Caco-2 (cell line): ENCODE data around the gene ZDHHC12. TPM values are rescaled to one million over a fixed set of nuclear protein-coding genes. Genes with fewer than 3 reads are reported as not detected.

Source experiments
- BruUV-seq: library from RNA; stranded (reverse); fragments of 400-500 nt; replicated peaks from 2 replicates; lab custom pipeline; 2021; lab: Mats Ljungman, UMichigan
- CTCF ChIA-PET: fragments of 300-600 bp; sonication (Branson Sonifier 250); formaldehyde crosslinking; loops from one replicate; lab custom pipeline; 2022; ENCODE audit warnings: antibody characterized with exemption; lab: Charles Lee
- POLR2A ChIA-PET: fragments of 300-600 bp; sonication (Branson Sonifier 250); formaldehyde crosslinking; loops from one replicate; lab custom pipeline; 2022; ENCODE audit warnings: antibody characterized with exemption; lab: Charles Lee
- DNase-seq, 2 experiments: peaks; one replicate each; pipeline versions ENCODE4 v3.0.0 to v3.0.0-alpha.2; 2020 to 2022
- H3K27me3 ChIP-seq: replicated peaks from 2 replicates; pipeline ENCODE4 v1.6.0; 2011; ENCODE audit warnings: low read length; ENCODE audit not compliant: control insufficient read depth, insufficient read depth
- H3K36me3 ChIP-seq: 2 replicates; pipeline ENCODE4 v1.5.1; 2011; ENCODE audit warnings: low read length; ENCODE audit not compliant: control insufficient read depth, insufficient read depth
- H3K4me1 ChIP-seq: fragments of 250-450 bp; sonication (Bioruptor Pico); 2 replicates; pipeline ENCODE4 v1.5.1; 2020; ENCODE audit warnings: mild to moderate bottlenecking
- H3K4me3 ChIP-seq: 2 replicates; pipeline ENCODE4 v1.5.1; 2011; ENCODE audit warnings: low read depth, mild to moderate bottlenecking, control low read depth, low read length
- H3K9me3 ChIP-seq: fragments of 250-450 bp; sonication (Bioruptor Pico); 2 replicates; pipeline ENCODE4 v1.5.1; 2020; ENCODE audit warnings: mild to moderate bottlenecking, moderate library complexity
- H3K27ac Mint-ChIP-seq: one replicate; pipeline ENCODE4 v1.8.0; 2022; ENCODE audit warnings: mixed read lengths; ENCODE audit not compliant: unreplicated experiment
- H3K27me3 Mint-ChIP-seq: one replicate; pipeline ENCODE4 v1.8.0; 2022; ENCODE audit warnings: mixed read lengths; ENCODE audit not compliant: insufficient read depth, unreplicated experiment
- H3K36me3 Mint-ChIP-seq: one replicate; pipeline ENCODE4 v1.8.0; 2022; ENCODE audit warnings: mild to moderate bottlenecking, mixed read lengths; ENCODE audit not compliant: insufficient read depth, unreplicated experiment
- H3K4me1 Mint-ChIP-seq: one replicate; pipeline ENCODE4 v1.8.0; 2022; ENCODE audit warnings: low read depth, mixed read lengths; ENCODE audit not compliant: unreplicated experiment
- H3K4me3 Mint-ChIP-seq: one replicate; pipeline ENCODE4 v1.8.0; 2022; ENCODE audit warnings: mild to moderate bottlenecking, moderate library complexity, mixed read lengths; ENCODE audit not compliant: unreplicated experiment
- H3K9me3 Mint-ChIP-seq: one replicate; pipeline ENCODE4 v1.8.0; 2022; ENCODE audit warnings: mixed read lengths; ENCODE audit not compliant: unreplicated experiment
- intact Hi-C: fragments of 100-400 bp; cut with micrococcal nuclease; formaldehyde crosslinking; loops from one replicate; pipeline ENCODE4 v1.10.0; 2022; ENCODE audit not compliant: unreplicated experiment
- total RNA-seq: library from RNA; stranded (reverse); gene quantifications from 2 replicates; pipeline ENCODE4 v1.2.3, GENCODE V29; 2022
- TF ChIP-seq, protein P1 (sequence below), 2 experiments: fragments of 200-600 bp in 1 of 2; IDR thresholded peaks; 1 replicate in 1 of 2; 2 replicates in 1 of 2; pipeline versions ENCODE4 v1.5.1 to v1.8.0; 2011 to 2022; ENCODE audit warnings: antibody characterized with exemption in 1 of 2, control low read depth in 1 of 2, inconsistent platforms in 1 of 2, low read depth in 1 of 2, low read length in 1 of 2, mild to moderate bottlenecking in 1 of 2, moderate library complexity in 1 of 2; ENCODE audit not compliant: insufficient read depth in 1 of 2, severe bottlenecking in 1 of 2, unreplicated experiment in 1 of 2

The ZDHHC12 gene
- total RNA-seq, 1 experiment from 2014 or later = 73.7 TPM

DNA sequence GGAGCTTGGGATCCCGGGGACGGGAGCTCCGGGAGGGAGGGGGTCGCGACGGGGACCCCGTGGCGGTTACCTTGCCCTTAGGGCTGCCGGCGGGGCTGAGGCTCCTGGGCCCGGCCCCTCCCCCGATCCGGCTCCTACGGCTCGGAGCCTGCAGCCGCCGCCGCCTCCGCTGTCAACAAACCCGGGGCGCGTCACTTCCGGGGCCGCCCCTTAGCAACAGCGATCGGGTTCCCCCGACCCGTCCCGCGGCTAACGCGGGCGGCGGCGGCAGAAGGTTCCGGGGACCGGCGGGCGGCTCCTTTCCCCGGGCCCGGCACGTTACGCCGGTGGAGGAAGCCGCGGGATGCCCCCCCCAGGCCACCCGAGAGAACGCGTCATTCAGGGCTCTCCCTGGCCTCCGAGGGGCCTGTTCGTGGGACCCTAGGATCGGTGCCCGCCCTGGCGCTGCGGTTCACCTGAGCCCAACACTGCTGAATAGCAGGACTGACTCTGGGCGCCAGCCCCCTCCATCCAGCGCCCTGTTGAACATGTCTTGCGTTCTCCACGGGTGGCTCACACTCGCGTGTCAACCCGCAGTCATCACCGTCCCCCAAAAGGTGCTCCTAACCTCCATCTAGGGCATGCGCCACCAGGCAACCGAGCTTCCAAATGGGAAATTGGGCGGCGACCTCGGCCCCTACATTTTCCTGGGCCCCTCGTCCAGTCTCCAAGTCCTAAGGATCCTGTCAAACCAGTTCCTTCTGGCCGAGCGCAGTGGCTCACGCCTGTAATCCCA lies 48.0 kb upstream of the ZDHHC12 start, which contains the start of gene ZER1:
Gene ZER1 (minus strand): TSS at position 183 of the 775 bp plus-strand sequence. CDS start 16,362 bp downstream, outside the sequence.
- TF ChIP-seq, protein P1, sequence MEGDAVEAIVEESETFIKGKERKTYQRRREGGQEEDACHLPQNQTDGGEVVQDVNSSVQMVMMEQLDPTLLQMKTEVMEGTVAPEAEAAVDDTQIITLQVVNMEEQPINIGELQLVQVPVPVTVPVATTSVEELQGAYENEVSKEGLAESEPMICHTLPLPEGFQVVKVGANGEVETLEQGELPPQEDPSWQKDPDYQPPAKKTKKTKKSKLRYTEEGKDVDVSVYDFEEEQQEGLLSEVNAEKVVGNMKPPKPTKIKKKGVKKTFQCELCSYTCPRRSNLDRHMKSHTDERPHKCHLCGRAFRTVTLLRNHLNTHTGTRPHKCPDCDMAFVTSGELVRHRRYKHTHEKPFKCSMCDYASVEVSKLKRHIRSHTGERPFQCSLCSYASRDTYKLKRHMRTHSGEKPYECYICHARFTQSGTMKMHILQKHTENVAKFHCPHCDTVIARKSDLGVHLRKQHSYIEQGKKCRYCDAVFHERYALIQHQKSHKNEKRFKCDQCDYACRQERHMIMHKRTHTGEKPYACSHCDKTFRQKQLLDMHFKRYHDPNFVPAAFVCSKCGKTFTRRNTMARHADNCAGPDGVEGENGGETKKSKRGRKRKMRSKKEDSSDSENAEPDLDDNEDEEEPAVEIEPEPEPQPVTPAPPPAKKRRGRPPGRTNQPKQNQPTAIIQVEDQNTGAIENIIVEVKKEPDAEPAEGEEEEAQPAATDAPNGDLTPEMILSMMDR (IDR thresholded peaks at IDR 0.05; ENCODE audit: insufficient read depth in 1 of 2, low read depth in 1 of 2, low read length in 1 of 2, severe bottlenecking in 1 of 2, unreplicated experiment in 1 of 2) = no peak
- CTCF ChIA-PET = interaction anchor here (0.5 to 1.2 kb wide), 3 partner anchors 39 to 53 kb away, joined by 4 to 5 read pairs (median 4); partner anchors contain the start of gene ENDOG
- Mint-ChIP-seq H3K27me3 (no peaks in the 10 kb centered on the region), H3K27ac (peak within 1 kb of the TSS; percentile 90), H3K9me3 (peaks cover 12% of the 10 kb centered on the region), H3K4me1 (peaks cover 10% of the 10 kb centered on the region), H3K36me3 (peaks cover 18% of the 10 kb centered on the region), H3K4me3 (peak within 1 kb of the TSS; percentile 97)
- H3K36me3 ChIP-seq = no peaks in the 10 kb centered on the region; the same call in 1 of the 2 replicates
- peak within 1 kb of the TSS; percentile 84 for H3K4me3 ChIP-seq
- no peaks in the 10 kb centered on the region for H3K27me3 ChIP-seq
- BruUV-seq = TSS peak; percentile 81
- intact Hi-C loops = loop anchor here (1.0 to 2.0 kb wide), 3 partner anchors 14 to 47 kb away; partner anchors contain the start of genes ENDOG and ZDHHC12
- peaks cover 5% of the 10 kb centered on the region; the same call in 1 of the 2 replicates for H3K4me1 ChIP-seq
- H3K9me3 ChIP-seq = peaks cover 8% of the 10 kb centered on the region; the same call in 1 of the 2 replicates
- POLR2A ChIA-PET = no interaction called here
- peak; percentile 92 to 96 for DNase-seq

DNA sequence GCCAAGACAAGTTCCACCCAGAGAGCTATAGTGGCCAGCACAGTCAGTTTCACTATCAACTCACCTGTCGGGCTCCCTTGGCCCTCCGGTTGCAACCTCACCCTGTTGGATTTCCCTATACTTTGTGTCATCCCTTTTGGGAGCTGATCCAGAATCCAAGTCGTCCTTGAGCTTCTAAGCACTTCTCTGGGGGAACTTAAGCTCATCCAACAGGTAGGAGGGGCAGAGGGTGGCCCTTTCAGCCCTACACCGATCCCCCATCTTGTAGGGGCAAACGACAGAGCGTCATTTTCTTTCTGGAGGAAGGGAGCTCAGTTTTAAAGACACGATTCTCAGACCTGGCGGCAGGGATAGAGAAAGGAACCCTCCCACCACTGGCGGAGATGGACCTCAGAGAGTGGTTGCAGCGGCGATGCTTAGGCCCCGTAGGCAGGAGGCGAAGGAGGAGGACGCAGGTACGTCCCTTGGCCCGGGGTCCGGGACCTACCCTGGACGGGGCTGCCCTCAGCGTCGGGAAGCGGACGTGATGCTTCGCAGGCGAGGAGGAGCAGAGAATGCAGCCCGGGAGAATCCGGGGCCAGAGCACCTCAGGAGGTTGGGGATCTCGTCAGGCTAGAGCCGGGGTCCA lies 47.3 kb upstream of the ZDHHC12 start:
- Histone ChIP-seq H3K36me3 (no peaks in the 10 kb centered on the region; the same call in 1 of the 2 replicates), H3K4me3 (peak overlapping the region; percentile 84), H3K4me1 (peaks cover 5% of the 10 kb centered on the region; the same call in 1 of the 2 replicates), H3K9me3 (peaks cover 5% of the 10 kb centered on the region; the same call in 1 of the 2 replicates), H3K27me3 (no peaks in the 10 kb centered on the region)
- no TSS peak for BruUV-seq
- H3K4me1 Mint-ChIP-seq = peaks cover 10% of the 10 kb centered on the region
- CTCF ChIA-PET = interaction anchor here (0.6 to 1.2 kb wide), 3 partner anchors 28 to 47 kb away, joined by 4 read pairs; partner anchors contain the start of gene ENDOG
- TF ChIP-seq, protein P1 (IDR thresholded peaks at IDR 0.05; ENCODE audit: insufficient read depth in 1 of 2, low read depth in 1 of 2, low read length in 1 of 2, severe bottlenecking in 1 of 2, unreplicated experiment in 1 of 2) = no peak
- peak overlapping the region; percentile 97 for H3K4me3 Mint-ChIP-seq
- peak overlapping the region; percentile 90 for H3K27ac Mint-ChIP-seq
- peaks cover 12% of the 10 kb centered on the region for H3K9me3 Mint-ChIP-seq
- POLR2A ChIA-PET = interaction anchor here (0.6 to 1.1 kb wide), 2 partner anchors 47 to 164 kb away, joined by 5 to 7 read pairs; partner anchors contain the start of gene ZDHHC12
- DNase-seq = peak; percentile 42 to 45
- H3K36me3 Mint-ChIP-seq = peaks cover 18% of the 10 kb centered on the region
- intact Hi-C loops = loop anchor here (1.0 to 2.0 kb wide), 3 partner anchors 15 to 48 kb away; partner anchors contain the start of genes ENDOG and ZDHHC12
- no peaks in the 10 kb centered on the region for H3K27me3 Mint-ChIP-seq
